HCT116 (cell line): ENCODE results near the gene COL4A1. TPM values are rescaled to one million over a fixed set of nuclear protein-coding genes. Genes with fewer than 3 reads are reported as not detected.
"Not testable (repeated sequence)": the region's sequence is repeated elsewhere in the genome, so short reads cannot be mapped to it uniquely, and the experiment has no call there.

ENCODE experiments used
- ATAC-seq: fragments of 200-7000 bp; cut with Tn5 transposase; 2 replicates; pipeline ENCODE4 v1.9.1; 2020; ENCODE audit warnings: mild to moderate bottlenecking, moderate library complexity
- BruUV-seq: library from RNA; stranded (reverse); fragments of 400-500 nt; replicated peaks from 2 replicates; lab custom pipeline; 2021; lab: Mats Ljungman, UMichigan
- CTCF ChIA-PET: fragments of 300-600 bp; sonication (Branson Sonifier 250); formaldehyde crosslinking; loops from one replicate; lab custom pipeline; 2021; ENCODE audit warnings: antibody characterized with exemption; lab: Charles Lee
- POLR2A ChIA-PET: fragments of 300-600, 350-600 bp; sonication (Branson Sonifier 250); formaldehyde crosslinking; loops from one replicate; lab custom pipeline; 2021; ENCODE audit warnings: antibody characterized with exemption; lab: Charles Lee
- RAD21 ChIA-PET, 2 experiments: fragments of 300-600 bp; sonication (Branson Sonifier 250); formaldehyde crosslinking; loops; one replicate each; lab custom pipeline; 2023; ENCODE audit warnings: low total read pairs in 2 of 2; ENCODE audit not compliant: uncharacterized antibody in 2 of 2, unreplicated experiment in 2 of 2, low non-redundant PET in 1 of 2; lab: Charles Lee
- DNase-seq: peaks from one replicate; pipeline ENCODE4 v3.0.0-alpha.2; 2010; ENCODE audit warnings: low read depth, low spot score
- H2AFZ ChIP-seq: fragments of 200-600 bp; shearing (Covaris generic), sonication (generic); 2 replicates; pipeline ENCODE4 v1.6.1; 2017; ENCODE audit warnings: low read depth, mixed run types, mixed read lengths, antibody characterized with exemption, low read length; ENCODE audit not compliant: poor library complexity, severe bottlenecking
- H3K27ac ChIP-seq: 2 replicates; pipeline ENCODE4 v1.5.1; 2012; ENCODE audit warnings: low read depth, low read length
- H3K27me3 ChIP-seq: fragments of 200-600 bp; sonication (generic); 2 replicates; pipeline ENCODE4 v1.6.1; 2016; ENCODE audit warnings: mixed run types, low read length, mixed read lengths; ENCODE audit not compliant: insufficient read depth
- H3K36me3 ChIP-seq, 2 experiments: fragments of 200-500 bp in 1 of 2; fragments of 200-600 bp in 1 of 2; sonication (Bioruptor generic) in 1 of 2; sonication (generic) in 1 of 2; 2 replicates each; pipeline versions ENCODE4 v1.5.1 to v1.6.1; 2014 to 2016; ENCODE audit warnings: low read length in 2 of 2, inconsistent platforms in 1 of 2, mixed read lengths in 1 of 2, mixed run types in 1 of 2; ENCODE audit not compliant: insufficient read depth in 2 of 2, control insufficient read depth in 1 of 2
- H3K4me1 ChIP-seq, 2 experiments: fragments of 200-600 bp in 1 of 2; sonication (generic) in 1 of 2; 2 replicates each; pipeline versions ENCODE4 v1.5.1 to v1.6.1; 2012 to 2017; ENCODE audit warnings: low read length in 2 of 2, inconsistent platforms in 1 of 2, mild to moderate bottlenecking in 1 of 2, mixed read lengths in 1 of 2, mixed run types in 1 of 2, moderate library complexity in 1 of 2; ENCODE audit not compliant: insufficient read depth in 2 of 2, control insufficient read depth in 1 of 2
- H3K4me2 ChIP-seq: fragments of 200-600 bp; sonication (generic); 2 replicates; pipeline ENCODE4 v1.6.1; 2017; ENCODE audit warnings: mixed run types, low read length, mixed read lengths
- H3K4me3 ChIP-seq, 2 experiments: fragments of 200-600 bp in 1 of 2; sonication (generic) in 1 of 2; replicated peaks in 1 of 2; 2 replicates each; pipeline ENCODE4 v1.5.1; 2011 to 2016; ENCODE audit warnings: low read length in 2 of 2, control low read depth in 1 of 2, low read depth in 1 of 2, mild to moderate bottlenecking in 1 of 2, mixed read lengths in 1 of 2, mixed run types in 1 of 2
- H3K79me2 ChIP-seq: fragments of 200-600 bp; sonication (generic); 2 replicates; pipeline ENCODE4 v1.6.1; 2017; ENCODE audit warnings: mild to moderate bottlenecking, mixed run types, low read length, moderate library complexity, mixed read lengths; ENCODE audit not compliant: insufficient read depth
- H3K9ac ChIP-seq: fragments of 200-600 bp; sonication (generic); 2 replicates; pipeline ENCODE4 v1.6.1; 2016; ENCODE audit warnings: low read length, mixed read lengths
- H3K9me2 ChIP-seq: fragments of 200-600 bp; sonication (generic), shearing (Covaris generic); 2 replicates; pipeline ENCODE4 v1.6.1; 2017; ENCODE audit warnings: mixed run types, mild to moderate bottlenecking, moderate library complexity; ENCODE audit not compliant: insufficient read depth
- H3K9me3 ChIP-seq, 2 experiments: fragments of 200-500 bp in 1 of 2; fragments of 200-600 bp in 1 of 2; sonication (Bioruptor generic) in 1 of 2; sonication (generic) in 1 of 2; 2 replicates each; pipeline ENCODE4 v1.6.1; 2014 to 2017; ENCODE audit warnings: low read length in 2 of 2, mixed read lengths in 2 of 2, inconsistent platforms in 1 of 2, low read depth in 1 of 2, mild to moderate bottlenecking in 1 of 2, mixed run types in 1 of 2, moderate library complexity in 1 of 2; ENCODE audit not compliant: control insufficient read depth in 1 of 2, insufficient read depth in 1 of 2
- H4K20me1 ChIP-seq: fragments of 200-600 bp; sonication (generic), shearing (Covaris generic); 2 replicates; pipeline ENCODE4 v1.6.1; 2017; ENCODE audit warnings: mixed run types, mild to moderate bottlenecking, moderate library complexity; ENCODE audit not compliant: insufficient read depth
- ATF3 ChIP-seq: IDR thresholded peaks from 2 replicates; pipeline ENCODE4 v1.6.1; 2012
- CBX3 ChIP-seq: IDR thresholded peaks from 2 replicates; pipeline ENCODE4 v1.6.1; 2012; ENCODE audit warnings: low read depth
- CEBPB ChIP-seq: IDR thresholded peaks from 2 replicates; pipeline ENCODE4 v1.6.1; 2012; ENCODE audit warnings: low read depth
- EGR1 ChIP-seq: IDR thresholded peaks from 2 replicates; pipeline ENCODE4 v1.6.1; 2012; ENCODE audit warnings: low read depth
- FOSL1 ChIP-seq: IDR thresholded peaks from 2 replicates; pipeline ENCODE4 v1.6.1; 2012; ENCODE audit warnings: low read depth
- POLR2AphosphoS5 ChIP-seq: IDR thresholded peaks from 2 replicates; pipeline ENCODE4 v1.6.1; 2011; ENCODE audit warnings: mild to moderate bottlenecking, low read depth, low read length, moderate library complexity
- RAD21 ChIP-seq: IDR thresholded peaks from 2 replicates; pipeline ENCODE4 v1.6.1; 2012; ENCODE audit warnings: low read depth, mild to moderate bottlenecking
- REST ChIP-seq: IDR thresholded peaks from 2 replicates; pipeline ENCODE4 v1.6.1; 2012; ENCODE audit warnings: low read depth
- SP1 ChIP-seq: IDR thresholded peaks from 2 replicates; pipeline ENCODE4 v1.6.1; 2012; ENCODE audit warnings: low read depth
- SRF ChIP-seq: IDR thresholded peaks from 2 replicates; pipeline ENCODE4 v1.6.1; 2012; ENCODE audit warnings: low read depth
- TCF7L2 ChIP-seq: IDR thresholded peaks from 2 replicates; pipeline ENCODE4 v1.7.0; 2011; ENCODE audit warnings: borderline replicate concordance, inconsistent platforms; ENCODE audit not compliant: insufficient read depth, insufficient read length; ENCODE audit errors: extremely low read depth
- ZBTB33 ChIP-seq: IDR thresholded peaks from 2 replicates; pipeline ENCODE4 v1.6.1; 2011; ENCODE audit warnings: mild to moderate bottlenecking, low read length, moderate library complexity; ENCODE audit not compliant: insufficient replicate concordance; ENCODE audit errors: extremely low read depth
- intact Hi-C: fragments of 100-400 bp; cut with micrococcal nuclease; formaldehyde crosslinking; loops from 2 replicates; pipeline ENCODE4 v1.10.0; 2022
- total RNA-seq: library from RNA; stranded (reverse); gene quantifications from one replicate; pipeline ENCODE4 v1.2.1, GENCODE V29; 2021; ENCODE audit not compliant: unreplicated experiment

The COL4A1 gene
- total RNA-seq, 1 experiment from 2014 or later = 0.57 TPM

GRCh38 chr13:110322126-110322827, 15.3 kb upstream of the COL4A1 start:
- H3K4me3 ChIP-seq = no peak overlapping the region
- CTCF ChIA-PET = interaction anchor here (0.8 kb wide), 1 partner anchor 16 kb away, joined by 3 read pairs; no protein-coding TSS in a partner anchor
- H3K9ac ChIP-seq = no peak overlapping the region
- no peaks in the 10 kb centered on the region for H4K20me1 ChIP-seq
- H3K79me2 ChIP-seq = no peaks in the 10 kb centered on the region
- POLR2A ChIA-PET = no interaction called here
- peaks cover 13% of the 10 kb centered on the region; the same call in 1 of the 2 replicates for H3K27me3 ChIP-seq
- ATAC-seq = no peak
- H3K4me2 ChIP-seq = no peak overlapping the region
- TF ChIP-seq ATF3 (no peak), EGR1 (no peak), SP1 (no peak), SRF (no peak), REST (no peak), RAD21 (no peak), CBX3 (no peak), CEBPB (no peak), ZBTB33 (no peak), POLR2AphosphoS5 (no peak), TCF7L2 (no peak), FOSL1 (no peak)
- no peak for DNase-seq
- no peaks in the 10 kb centered on the region for H3K36me3 ChIP-seq
- H2AFZ ChIP-seq = no peak overlapping the region
- peaks cover 22% of the 10 kb centered on the region in 2 experiments for H3K4me1 ChIP-seq
- RAD21 ChIA-PET = no interaction called here
- no TSS peak for BruUV-seq
- H3K9me2 ChIP-seq = no peaks in the 10 kb centered on the region
- H3K27ac ChIP-seq = no peak overlapping the region
- intact Hi-C loops = no loop called here
- no peaks in the 10 kb centered on the region for H3K9me3 ChIP-seq

- intact Hi-C loops, H3K4me3 ChIP-seq, CTCF ChIA-PET, DNase-seq, H4K20me1 ChIP-seq, H3K4me2 ChIP-seq, H3K27ac ChIP-seq, H3K9me2 ChIP-seq, RAD21 ChIA-PET, POLR2A ChIA-PET, H2AFZ ChIP-seq, BruUV-seq, H3K36me3 ChIP-seq, ATAC-seq, H3K79me2 ChIP-seq, H3K9me3 ChIP-seq, H3K9ac ChIP-seq: not testable (repeated sequence)
- H3K4me1 ChIP-seq = peaks cover 22% of the 10 kb centered on the region in 2 experiments
- peaks cover 13% of the 10 kb centered on the region; the same call in 1 of the 2 replicates for H3K27me3 ChIP-seq
These were observed 14.6 kb upstream of the COL4A1 start for GRCh38 chr13:110321573-110321972.
